SK-N-MC (cell line): ENCODE data around the gene VSNL1.

Source experiments
- EZH2 ChIP-seq: fragments of 200-600 bp; sonication (generic); IDR thresholded peaks from one replicate; pipeline ENCODE4 v1.6.1; 2017; ENCODE audit warnings: antibody characterized with exemption
- FOXP2 ChIP-seq: optimal IDR thresholded peaks from 2 replicates; pipeline ENCODE3; 2011; ENCODE audit warnings: mild to moderate bottlenecking, moderate library complexity; ENCODE audit not compliant: insufficient read depth; ENCODE audit errors: extremely low read length, control extremely low read depth
- POLR2AphosphoS5 ChIP-seq: IDR thresholded peaks from 2 replicates; pipeline ENCODE4 v1.6.1; 2012; ENCODE audit warnings: mild to moderate bottlenecking, low read depth, low read length, borderline replicate concordance

DNA sequence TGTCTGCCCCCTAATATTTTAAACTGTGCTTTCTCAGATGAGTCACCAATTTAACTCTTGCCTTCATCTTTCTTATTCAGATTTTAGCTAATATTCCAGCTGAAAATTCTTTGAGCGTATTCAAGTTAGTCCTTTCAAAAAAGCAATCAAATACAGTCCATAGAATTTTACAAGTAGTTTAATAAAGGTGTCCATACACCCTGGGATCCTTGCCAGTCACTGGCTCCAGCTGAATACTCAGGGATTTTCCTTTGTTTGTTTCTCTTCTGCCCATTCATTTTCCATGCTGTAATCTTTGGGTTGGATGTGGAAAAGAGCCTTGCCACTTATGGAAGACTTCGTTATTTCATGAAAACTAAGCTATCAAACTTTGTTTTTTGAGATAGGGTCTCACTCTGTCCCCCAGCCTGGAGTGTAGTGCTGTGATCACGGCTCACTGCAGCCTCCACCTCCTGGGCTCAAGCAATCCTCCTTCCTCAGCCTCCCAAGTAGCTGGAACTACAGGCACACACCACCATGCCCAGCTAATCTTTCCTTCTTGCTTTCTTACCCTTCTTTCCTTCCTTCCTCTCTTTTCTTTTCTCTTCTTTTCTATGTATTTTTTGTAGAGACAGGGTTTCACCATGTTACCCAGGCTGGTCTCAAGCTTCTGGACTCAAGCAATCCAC is 34.0 kb downstream of the VSNL1 start:
- TF ChIP-seq POLR2AphosphoS5 (no peak), EZH2 (no peak), FOXP2 (no peak)
